Neuronal stem cell (in vitro differentiated cells): ENCODE measurements around the gene LECT2.
A peak's percentile ranks its signal among the peaks of the same experiment; 100 is the strongest.

Experiments
- DNase-seq: peaks from one replicate; pipeline ENCODE4 v3.0.0-alpha.2; 2013; ENCODE audit warnings: low spot score
- H2AFZ ChIP-seq: one replicate; pipeline ENCODE4 v1.6.1; 2013; ENCODE audit warnings: mild to moderate bottlenecking, low read length, inconsistent platforms
- H2AK5ac ChIP-seq: 2 replicates; pipeline ENCODE4 v1.6.1; 2013; ENCODE audit warnings: low read depth, mild to moderate bottlenecking, inconsistent platforms, low read length, moderate library complexity, mixed read lengths
- H2BK120ac ChIP-seq: 2 replicates; pipeline ENCODE4 v1.6.1; 2013; ENCODE audit warnings: low read depth, mild to moderate bottlenecking, inconsistent platforms, low read length, moderate library complexity, mixed read lengths
- H2BK12ac ChIP-seq: one replicate; pipeline ENCODE4 v1.6.1; 2013; ENCODE audit warnings: low read length, inconsistent platforms
- H2BK15ac ChIP-seq: 2 replicates; pipeline ENCODE4 v1.6.1; 2013; ENCODE audit warnings: mild to moderate bottlenecking, low read length, inconsistent platforms, mixed read lengths
- H2BK5ac ChIP-seq: one replicate; pipeline ENCODE4 v1.6.1; 2013; ENCODE audit warnings: inconsistent platforms, mild to moderate bottlenecking, low read length, moderate library complexity
- H3K14ac ChIP-seq: one replicate; pipeline ENCODE4 v1.6.1; 2013; ENCODE audit warnings: low read length, inconsistent platforms
- H3K18ac ChIP-seq: 2 replicates; pipeline ENCODE4 v1.6.1; 2013; ENCODE audit warnings: low read length, inconsistent platforms
- H3K23ac ChIP-seq: 2 replicates; pipeline ENCODE4 v1.6.1; 2013; ENCODE audit warnings: low read depth, mild to moderate bottlenecking, mixed read lengths, low read length, inconsistent platforms; ENCODE audit not compliant: poor library complexity
- H3K27ac ChIP-seq: replicated peaks from 3 replicates; pipeline ENCODE4 v1.5.1; 2013; ENCODE audit warnings: low read length, inconsistent platforms
- H3K27me3 ChIP-seq, 3 experiments: 2 replicates each; pipeline ENCODE4 v1.6.1; 2013; ENCODE audit warnings: low read length in 3 of 3, mild to moderate bottlenecking in 2 of 3, inconsistent platforms in 1 of 3, low read depth in 1 of 3, mixed read lengths in 1 of 3, moderate library complexity in 1 of 3; ENCODE audit not compliant: control insufficient read depth in 3 of 3, insufficient read depth in 3 of 3
- H3K36me3 ChIP-seq, 2 donors: replicated peaks in 1 of 2; 2 replicates each; pipeline ENCODE4 v1.6.1; 2013; ENCODE audit warnings: low read length in 2 of 2; ENCODE audit not compliant: control insufficient read depth in 2 of 2, insufficient read depth in 2 of 2
- H3K4ac ChIP-seq: 2 replicates; pipeline ENCODE4 v1.6.1; 2013; ENCODE audit warnings: inconsistent platforms, mild to moderate bottlenecking, low read length, moderate library complexity
- H3K4me1 ChIP-seq, 2 donors: 1 replicate in 1 of 2; 2 replicates in 1 of 2; pipeline ENCODE4 v1.6.1; 2013; ENCODE audit warnings: low read length in 2 of 2, low read depth in 1 of 2; ENCODE audit not compliant: control insufficient read depth in 2 of 2, insufficient read depth in 1 of 2
- H3K4me2 ChIP-seq: one replicate; pipeline ENCODE4 v1.6.1; 2013; ENCODE audit warnings: mild to moderate bottlenecking, low read length, inconsistent platforms; ENCODE audit not compliant: insufficient read depth, poor library complexity, severe bottlenecking
- H3K4me3 ChIP-seq, 2 donors: 2 replicates each; pipeline ENCODE4 v1.5.1; 2013; ENCODE audit warnings: low read length in 2 of 2, mild to moderate bottlenecking in 2 of 2, inconsistent platforms in 1 of 2, moderate library complexity in 1 of 2
- H3K79me1 ChIP-seq: one replicate; pipeline ENCODE4 v1.6.1; 2013; ENCODE audit warnings: low read depth, mild to moderate bottlenecking, inconsistent platforms, low read length, moderate library complexity
- H3K9ac ChIP-seq: one replicate; pipeline ENCODE4 v1.6.1; 2013; ENCODE audit warnings: mild to moderate bottlenecking, low read depth, low read length, inconsistent platforms; ENCODE audit not compliant: poor library complexity
- H3K9me3 ChIP-seq, 2 donors: replicated peaks in 1 of 2; 2 replicates each; pipeline versions ENCODE3 to v1.6.1; 2013; ENCODE audit warnings: low read length in 2 of 2, mild to moderate bottlenecking in 2 of 2, inconsistent platforms in 1 of 2, low read depth in 1 of 2, mixed read lengths in 1 of 2, moderate library complexity in 1 of 2; ENCODE audit not compliant: control insufficient read depth in 2 of 2, insufficient read depth in 1 of 2
- H4K8ac ChIP-seq: one replicate; pipeline ENCODE4 v1.6.1; 2013; ENCODE audit warnings: low read depth, mild to moderate bottlenecking, inconsistent platforms, low read length, moderate library complexity
- H4K91ac ChIP-seq: one replicate; pipeline ENCODE4 v1.6.1; 2013; ENCODE audit warnings: low read length, low read depth, mild to moderate bottlenecking, inconsistent platforms; ENCODE audit not compliant: poor library complexity
- WGBS, 2 donors: extraction: QIAGEN DNeasy Blood & Tissue Kit; methylation state at CpG; one replicate each; pipeline ENCODE4 v1.1.7; 2013; ENCODE audit warnings: missing lambda C conversion rate in 2 of 2, mixed read lengths in 1 of 2; ENCODE audit not compliant: insufficient read length in 2 of 2, insufficient replicate concordance in 1 of 2; ENCODE audit errors: extremely low coverage in 2 of 2; 5-methylcytosine and 5-hydroxymethylcytosine counted together

Gene LECT2

GRCh38 chr5:135979510-135979909 lies 24.7 kb upstream of the LECT2 start:
- no peak overlapping the region for H2BK5ac ChIP-seq
- H3K4me2 ChIP-seq, result no peak overlapping the region
- H3K36me3 ChIP-seq, result no peaks in the 10 kb centered on the region
- no peak for DNase-seq
- no peak overlapping the region for H3K9ac ChIP-seq
- no peak overlapping the region for H2BK12ac ChIP-seq
- no peak overlapping the region for H3K4me3 ChIP-seq
- H3K27ac ChIP-seq, result no peak overlapping the region
- no peaks in the 10 kb centered on the region for H3K9me3 ChIP-seq
- H2AFZ ChIP-seq, result no peak overlapping the region
- no peak overlapping the region for H3K23ac ChIP-seq
- H3K18ac ChIP-seq, result no peak overlapping the region
- no peak overlapping the region for H2AK5ac ChIP-seq
- H2BK120ac ChIP-seq, result no peak overlapping the region
- WGBS, 2 donors, result no CpG with 5 or more reads among the region's 1 CpG
- H3K27me3 ChIP-seq, result no peaks in the 10 kb centered on the region
- no peaks in the 10 kb centered on the region for H3K79me1 ChIP-seq
- H4K91ac ChIP-seq, result no peak overlapping the region
- H3K4me1 ChIP-seq, result peaks cover 0 to 4% of the 10 kb centered on the region in 2 donors
- no peak overlapping the region for H2BK15ac ChIP-seq
- H4K8ac ChIP-seq, result no peak overlapping the region
- H3K14ac ChIP-seq, result no peak overlapping the region
- H3K4ac ChIP-seq, result no peak overlapping the region

- no CpG with 5 or more reads among the region's 2 CpGs for WGBS, 2 donors
- H3K27me3 ChIP-seq, result no peaks in the 10 kb centered on the region
- H3K4ac ChIP-seq, result no peak overlapping the region
- no peak overlapping the region for H2BK15ac ChIP-seq
- no peak overlapping the region for H3K23ac ChIP-seq
- DNase-seq, result no peak
- no peak overlapping the region for H3K4me2 ChIP-seq
- no peak overlapping the region for H2BK5ac ChIP-seq
- H2BK12ac ChIP-seq, result no peak overlapping the region
- no peak overlapping the region for H3K27ac ChIP-seq
- H3K9ac ChIP-seq, result no peak overlapping the region
- H3K14ac ChIP-seq, result no peak overlapping the region
- H3K4me1 ChIP-seq, result peaks cover 0 to 4% of the 10 kb centered on the region in 2 donors
- H2AK5ac ChIP-seq, result no peak overlapping the region
- H3K18ac ChIP-seq, result no peak overlapping the region
- H3K9me3 ChIP-seq, result no peaks in the 10 kb centered on the region
- H4K91ac ChIP-seq, result no peak overlapping the region
- H3K4me3 ChIP-seq, result no peak overlapping the region
- no peaks in the 10 kb centered on the region for H3K79me1 ChIP-seq
- no peaks in the 10 kb centered on the region for H3K36me3 ChIP-seq
- H2AFZ ChIP-seq, result no peak overlapping the region
- H2BK120ac ChIP-seq, result no peak overlapping the region
- no peak overlapping the region for H4K8ac ChIP-seq
These were observed 24.2 kb upstream of the LECT2 start for GRCh38 chr5:135978993-135979392.

GRCh38 chr5:135978212-135978631 lies 23.4 kb upstream of the LECT2 start:
- Histone ChIP-seq H4K91ac (no peak overlapping the region), H3K36me3 (no peaks in the 10 kb centered on the region), H3K14ac (no peak overlapping the region), H3K4me3 (no peak overlapping the region), H3K27ac (no peak overlapping the region), H3K4me1 (peaks cover 0 to 4% of the 10 kb centered on the region in 2 donors), H4K8ac (no peak overlapping the region), H3K18ac (no peak overlapping the region), H3K23ac (no peak overlapping the region), H2AK5ac (no peak overlapping the region), H2BK15ac (no peak overlapping the region), H3K27me3 (no peaks in the 10 kb centered on the region), H2AFZ (no peak overlapping the region), H3K9ac (no peak overlapping the region), H3K79me1 (no peaks in the 10 kb centered on the region), H2BK120ac (no peak overlapping the region), H3K9me3 (no peaks in the 10 kb centered on the region), H3K4me2 (no peak overlapping the region), H2BK5ac (no peak overlapping the region), H3K4ac (no peak overlapping the region), H2BK12ac (no peak overlapping the region)
- DNase-seq, result no peak
- WGBS, 2 donors, result no CpG with 5 or more reads among the region's 4 CpGs

GRCh38 chr5:135977375-135977928 lies 22.7 kb upstream of the LECT2 start:
- no peak overlapping the region for H3K4me3 ChIP-seq
- H3K79me1 ChIP-seq, result no peaks in the 10 kb centered on the region
- no peak overlapping the region for H3K4ac ChIP-seq
- H3K23ac ChIP-seq, result no peak overlapping the region
- H2BK12ac ChIP-seq, result no peak overlapping the region
- no peak overlapping the region for H4K8ac ChIP-seq
- peaks cover 0 to 4% of the 10 kb centered on the region in 2 donors for H3K4me1 ChIP-seq
- no peak overlapping the region for H2BK5ac ChIP-seq
- no peaks in the 10 kb centered on the region for H3K36me3 ChIP-seq
- no peak overlapping the region for H2BK15ac ChIP-seq
- no peaks in the 10 kb centered on the region for H3K9me3 ChIP-seq
- H4K91ac ChIP-seq, result no peak overlapping the region
- no peak overlapping the region for H3K18ac ChIP-seq
- H2AK5ac ChIP-seq, result no peak overlapping the region
- H3K14ac ChIP-seq, result no peak overlapping the region
- whole genome bisulfite sequencing, 2 donors, result no CpG with 5 or more reads among the region's 17 CpGs
- H3K27ac ChIP-seq, result no peak overlapping the region
- no peak overlapping the region for H2BK120ac ChIP-seq
- H2AFZ ChIP-seq, result no peak overlapping the region
- no peaks in the 10 kb centered on the region for H3K27me3 ChIP-seq
- H3K9ac ChIP-seq, result no peak overlapping the region
- no peak overlapping the region for H3K4me2 ChIP-seq
- peak; percentile 65 for DNase-seq
